H9 (cell line): ENCODE data around the gene DOC2A. TPM values are rescaled to one million over a fixed set of nuclear protein-coding genes. Genes with fewer than 3 reads are reported as not detected.

Source experiments
- DNase-seq: peaks from one replicate; pipeline ENCODE4 v3.0.0-alpha.2; 2017
- H2AFZ ChIP-seq: one replicate; pipeline ENCODE4 v1.6.1; 2013; ENCODE audit warnings: mild to moderate bottlenecking, low read length, control low read depth, moderate library complexity
- H2AK5ac ChIP-seq: 2 replicates; pipeline ENCODE4 v1.6.1; 2013; ENCODE audit warnings: low read length, control low read depth, mixed read lengths; ENCODE audit not compliant: insufficient read length
- H2BK120ac ChIP-seq: one replicate; pipeline ENCODE4 v1.6.1; 2013; ENCODE audit warnings: low read depth, mild to moderate bottlenecking, low read length, control low read depth, inconsistent platforms; ENCODE audit not compliant: poor library complexity, severe bottlenecking
- H2BK12ac ChIP-seq: 2 replicates; pipeline ENCODE4 v1.6.1; 2013; ENCODE audit warnings: low read length, control low read depth, mixed read lengths, low read depth; ENCODE audit not compliant: insufficient read length
- H2BK15ac ChIP-seq: 2 replicates; pipeline ENCODE4 v1.6.1; 2013; ENCODE audit warnings: low read depth, low read length, control low read depth
- H2BK20ac ChIP-seq: one replicate; pipeline ENCODE4 v1.6.1; 2013; ENCODE audit warnings: low read depth, mild to moderate bottlenecking, low read length, control low read depth, inconsistent platforms; ENCODE audit not compliant: poor library complexity, severe bottlenecking
- H2BK5ac ChIP-seq: 2 replicates; pipeline ENCODE4 v1.6.1; 2013; ENCODE audit warnings: low read length, control low read depth, mixed read lengths; ENCODE audit not compliant: insufficient read length
- H3K14ac ChIP-seq: 2 replicates; pipeline ENCODE4 v1.6.1; 2013; ENCODE audit warnings: low read length, control low read depth; ENCODE audit not compliant: insufficient read depth
- H3K18ac ChIP-seq: 2 replicates; pipeline ENCODE4 v1.6.1; 2013; ENCODE audit warnings: low read depth, mild to moderate bottlenecking, mixed read lengths, low read length, control low read depth; ENCODE audit not compliant: insufficient read length
- H3K23ac ChIP-seq: 2 replicates; pipeline ENCODE4 v1.6.1; 2013; ENCODE audit warnings: low read length, control low read depth, mixed read lengths, low read depth; ENCODE audit not compliant: insufficient read length
- H3K23me2 ChIP-seq: 2 replicates; pipeline ENCODE4 v1.6.1; 2013; ENCODE audit warnings: low read depth, mild to moderate bottlenecking, mixed read lengths, low read length, control low read depth; ENCODE audit not compliant: insufficient read length, poor library complexity, severe bottlenecking
- H3K27ac ChIP-seq: 2 replicates; pipeline ENCODE4 v1.5.1; 2013; ENCODE audit warnings: low read length, control low read depth, mixed read lengths, low read depth; ENCODE audit not compliant: insufficient read length
- H3K27me3 ChIP-seq: 2 replicates; pipeline ENCODE4 v1.6.1; 2013; ENCODE audit warnings: low read length, control low read depth, inconsistent platforms; ENCODE audit not compliant: insufficient read depth
- H3K4ac ChIP-seq: 2 replicates; pipeline ENCODE4 v1.6.1; 2013; ENCODE audit warnings: low read depth, mild to moderate bottlenecking, control low read depth, inconsistent platforms, low read length, moderate library complexity
- H3K4me1 ChIP-seq: 2 replicates; pipeline ENCODE4 v1.6.1; 2013; ENCODE audit warnings: low read length, control low read depth, inconsistent platforms; ENCODE audit not compliant: insufficient read depth
- H3K4me2 ChIP-seq: 2 replicates; pipeline ENCODE4 v1.6.1; 2013; ENCODE audit warnings: low read length, control low read depth, mixed read lengths; ENCODE audit not compliant: insufficient read length, insufficient read depth
- H3K56ac ChIP-seq: 2 replicates; pipeline ENCODE4 v1.6.1; 2013; ENCODE audit warnings: low read depth, mild to moderate bottlenecking, mixed read lengths, low read length, control low read depth; ENCODE audit not compliant: insufficient read length
- H3K79me1 ChIP-seq: 2 replicates; pipeline ENCODE4 v1.6.1; 2013; ENCODE audit warnings: low read depth, mild to moderate bottlenecking, moderate library complexity, low read length, control low read depth, inconsistent platforms; ENCODE audit not compliant: insufficient read depth, poor library complexity, severe bottlenecking
- H3K79me2 ChIP-seq: 2 replicates; pipeline ENCODE4 v1.6.1; 2013; ENCODE audit warnings: low read length, control low read depth, inconsistent platforms; ENCODE audit not compliant: insufficient read depth
- H3K9ac ChIP-seq: 2 replicates; pipeline ENCODE4 v1.6.1; 2013; ENCODE audit warnings: low read length, control low read depth, mixed read lengths; ENCODE audit not compliant: insufficient read length; ENCODE audit errors: extremely low read depth
- H3K9me3 ChIP-seq: one replicate; pipeline ENCODE4 v1.6.1; 2013; ENCODE audit warnings: low read depth, low read length, inconsistent platforms; ENCODE audit not compliant: control insufficient read depth
- H3T11ph ChIP-seq: one replicate; pipeline ENCODE4 v1.6.1; 2013; ENCODE audit warnings: mild to moderate bottlenecking, low read length, control low read depth, inconsistent platforms
- H4K20me1 ChIP-seq: one replicate; pipeline ENCODE4 v1.6.1; 2013; ENCODE audit not compliant: control insufficient read depth, insufficient read length, insufficient read depth
- H4K5ac ChIP-seq: 2 replicates; pipeline ENCODE4 v1.6.1; 2013; ENCODE audit warnings: low read depth, mild to moderate bottlenecking, mixed read lengths, low read length, control low read depth; ENCODE audit not compliant: insufficient read length
- H4K8ac ChIP-seq: replicated peaks from 2 replicates; pipeline ENCODE4 v1.6.1; 2013; ENCODE audit warnings: low read length, control low read depth, mixed read lengths, low read depth; ENCODE audit not compliant: insufficient read length
- H4K91ac ChIP-seq: 2 replicates; pipeline ENCODE4 v1.6.1; 2013; ENCODE audit warnings: low read depth, mild to moderate bottlenecking, moderate library complexity, mixed read lengths, low read length, control low read depth; ENCODE audit not compliant: insufficient read length
- H3K27ac Mint-ChIP-seq, 3 experiments: 2 replicates in 2 of 3; 3 replicates in 1 of 3; pipeline ENCODE4 v1.8.0; 2020 to 2021; ENCODE audit warnings: mixed read lengths in 3 of 3, mild to moderate bottlenecking in 1 of 3, moderate library complexity in 1 of 3
- H3K27me3 Mint-ChIP-seq: 2 replicates; pipeline ENCODE4 v1.8.0; 2021; ENCODE audit warnings: low read depth, mild to moderate bottlenecking, moderate library complexity, mixed read lengths
- H3K36me3 Mint-ChIP-seq, 3 experiments: 2 replicates in 2 of 3; 3 replicates in 1 of 3; pipeline ENCODE4 v1.8.0; 2020 to 2021; ENCODE audit warnings: low read depth in 3 of 3, mixed read lengths in 3 of 3; ENCODE audit not compliant: insufficient read depth in 1 of 3
- H3K4me1 Mint-ChIP-seq, 2 experiments: 2 replicates each; pipeline ENCODE4 v1.8.0; 2020; ENCODE audit warnings: mixed read lengths in 2 of 2
- H3K4me3 Mint-ChIP-seq, 2 experiments: 2 replicates in 1 of 2; 3 replicates in 1 of 2; pipeline ENCODE4 v1.8.0; 2020 to 2021; ENCODE audit warnings: mild to moderate bottlenecking in 2 of 2, mixed read lengths in 2 of 2, moderate library complexity in 1 of 2
- H3K9me3 Mint-ChIP-seq, 2 experiments: 2 replicates in 1 of 2; 3 replicates in 1 of 2; pipeline ENCODE4 v1.8.0; 2020; ENCODE audit warnings: mild to moderate bottlenecking in 2 of 2, mixed read lengths in 2 of 2, moderate library complexity in 1 of 2
- WGBS: extraction: QIAGEN DNeasy Blood & Tissue Kit; methylation state at CpG from one replicate; pipeline ENCODE4 v1.1.7; 2013; ENCODE audit warnings: missing lambda C conversion rate, low lambda C conversion rate, mixed read lengths; ENCODE audit not compliant: insufficient read length; ENCODE audit errors: extremely low coverage; 5-methylcytosine and 5-hydroxymethylcytosine counted together
- total RNA-seq: library from RNA; stranded (reverse); gene quantifications from 2 replicates; pipeline ENCODE4 v1.2.1, GENCODE V29; 2021
- TF ChIP-seq, protein P1 (sequence below): fragments of 200-600 bp; sonication (generic); conservative IDR thresholded peaks from 3 replicates; pipeline ENCODE4 v1.8.0; 2021; ENCODE audit warnings: antibody characterized with exemption, mild to moderate bottlenecking

Gene DOC2A
- total RNA-seq, 1 experiment from 2014 or later = 12.2 TPM

DNA sequence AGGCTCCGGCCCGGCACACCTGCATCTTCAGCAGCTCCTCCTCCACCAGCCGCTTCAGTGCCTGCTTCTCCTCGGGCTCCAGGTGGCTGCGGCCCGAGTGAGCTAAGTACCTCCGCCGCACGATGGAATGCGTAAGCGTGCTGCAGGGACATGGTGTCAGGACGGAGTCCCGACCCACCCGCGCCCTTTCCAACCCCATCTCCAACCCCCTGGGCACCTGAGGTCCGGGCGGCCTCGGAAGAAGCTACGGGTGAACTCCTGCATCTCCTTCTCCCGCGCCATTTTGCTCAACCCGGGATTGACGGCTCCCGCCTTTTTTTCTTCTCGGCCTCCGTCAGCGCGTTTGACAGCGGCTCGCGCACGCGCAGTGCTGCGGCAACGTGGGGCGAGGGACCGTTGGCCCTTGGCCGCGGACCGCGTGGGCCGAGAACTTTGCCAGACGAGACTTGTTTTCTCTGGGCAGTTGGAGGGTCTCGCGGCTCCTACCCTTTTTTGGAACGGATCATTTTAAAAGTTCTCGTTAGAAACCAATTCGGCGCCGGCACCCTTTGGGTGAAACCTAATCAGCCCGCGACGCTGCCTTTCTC lies 15.4 kb downstream of the DOC2A start, which contains the start of gene HIRIP3:
Gene HIRIP3 (minus strand): TSS at position 294 of the 587 bp plus-strand sequence. CDS start 12 bp downstream, at position 282.
- Histone ChIP-seq H3K4me1 (no peaks in the 10 kb centered on the region), H3K9ac (peak within 1 kb of the TSS; percentile 82), H3T11ph (no peak within 1 kb of the TSS), H3K9me3 (no peaks in the 10 kb centered on the region), H3K4me2 (peak within 1 kb of the TSS; percentile 92), H3K4ac (no peak within 1 kb of the TSS), H2AFZ (peak within 1 kb of the TSS; percentile 66), H3K14ac (peak within 1 kb of the TSS; percentile 79), H4K20me1 (no peaks in the 10 kb centered on the region), H2AK5ac (no peak within 1 kb of the TSS), H4K91ac (no peak within 1 kb of the TSS), H2BK15ac (no peak within 1 kb of the TSS), H4K8ac (no peak within 1 kb of the TSS), H3K27me3 (no peaks in the 10 kb centered on the region), H3K27ac (no peak within 1 kb of the TSS), H2BK12ac (no peak within 1 kb of the TSS), H3K56ac (no peak within 1 kb of the TSS), H3K23me2 (peaks cover 9% of the 10 kb centered on the region), H3K23ac (no peak within 1 kb of the TSS), H3K79me1 (no peaks in the 10 kb centered on the region), H2BK120ac (no peak within 1 kb of the TSS), H3K79me2 (no peaks in the 10 kb centered on the region; the same call in 1 of the 2 replicates), H2BK5ac (no peak within 1 kb of the TSS), H2BK20ac (no peak within 1 kb of the TSS), H4K5ac (no peak within 1 kb of the TSS), H3K18ac (peak within 1 kb of the TSS; percentile 78)
- H3K9me3 Mint-ChIP-seq = no peaks in the 10 kb centered on the region; a peak in 1 of 5 replicates
- no peaks in the 10 kb centered on the region; the same call in 1 of the 2 replicates for H3K27me3 Mint-ChIP-seq
- H3K27ac Mint-ChIP-seq = peak within 1 kb of the TSS; percentile 91 to 99 (median 96)
- WGBS = no CpG with 5 or more reads among the region's 53 CpGs
- TF ChIP-seq, protein P1, sequence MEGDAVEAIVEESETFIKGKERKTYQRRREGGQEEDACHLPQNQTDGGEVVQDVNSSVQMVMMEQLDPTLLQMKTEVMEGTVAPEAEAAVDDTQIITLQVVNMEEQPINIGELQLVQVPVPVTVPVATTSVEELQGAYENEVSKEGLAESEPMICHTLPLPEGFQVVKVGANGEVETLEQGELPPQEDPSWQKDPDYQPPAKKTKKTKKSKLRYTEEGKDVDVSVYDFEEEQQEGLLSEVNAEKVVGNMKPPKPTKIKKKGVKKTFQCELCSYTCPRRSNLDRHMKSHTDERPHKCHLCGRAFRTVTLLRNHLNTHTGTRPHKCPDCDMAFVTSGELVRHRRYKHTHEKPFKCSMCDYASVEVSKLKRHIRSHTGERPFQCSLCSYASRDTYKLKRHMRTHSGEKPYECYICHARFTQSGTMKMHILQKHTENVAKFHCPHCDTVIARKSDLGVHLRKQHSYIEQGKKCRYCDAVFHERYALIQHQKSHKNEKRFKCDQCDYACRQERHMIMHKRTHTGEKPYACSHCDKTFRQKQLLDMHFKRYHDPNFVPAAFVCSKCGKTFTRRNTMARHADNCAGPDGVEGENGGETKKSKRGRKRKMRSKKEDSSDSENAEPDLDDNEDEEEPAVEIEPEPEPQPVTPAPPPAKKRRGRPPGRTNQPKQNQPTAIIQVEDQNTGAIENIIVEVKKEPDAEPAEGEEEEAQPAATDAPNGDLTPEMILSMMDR = no peak
- H3K4me1 Mint-ChIP-seq = peaks cover 15 to 25% of the 10 kb centered on the region in 2 experiments
- peak; percentile 86 for DNase-seq
- peak within 1 kb of the TSS; percentile 97 to 98 for H3K4me3 Mint-ChIP-seq
- peaks cover 13 to 53% (median 27%) of the 10 kb centered on the region in 3 experiments for H3K36me3 Mint-ChIP-seq
